ENCODE measurements around the gene RNU1-2. TPM values are rescaled to one million over a fixed set of nuclear protein-coding genes. Genes with fewer than 3 reads are reported as not detected.
A peak's percentile ranks its signal among the peaks of the same experiment; 100 is the strongest.
"Not testable (repeated sequence)": the region's sequence is repeated elsewhere in the genome, so short reads cannot be mapped to it uniquely, and the experiment has no call there.

RNU1-2 gene
- total RNA-seq, 1 experiment from 2014 or later = 1,678 TPM

GRCh38 chr1:16905110-16905867, 9.5 kb downstream of the RNU1-2 start:
- Mint-ChIP-seq H3K27me3 (ENCODE audit: unreplicated experiment) (no peaks in the 10 kb centered on the region), H3K9me3 (ENCODE audit: low read depth, unreplicated experiment) (no peaks in the 10 kb centered on the region), H3K27ac (ENCODE audit: unreplicated experiment) (no peak overlapping the region), H3K36me3 (ENCODE audit: insufficient read depth, unreplicated experiment) (peaks cover 7% of the 10 kb centered on the region), H3K4me1 (ENCODE audit: low read depth, unreplicated experiment) (no peaks in the 10 kb centered on the region), H3K4me3 (ENCODE audit: low read depth, unreplicated experiment) (no peak overlapping the region)
- BruUV-seq (replicated peaks) = TSS peak; percentile 95
- CTCF ChIA-PET = no interaction called here
- no peak for TF ChIP-seq CTCF (IDR thresholded peaks at IDR 0.05; ENCODE audit: unreplicated experiment)
- DNase-seq = no peak
- intact Hi-C loops (cut with micrococcal nuclease; ENCODE audit: unreplicated experiment) = no loop called here

- TF ChIP-seq CTCF (IDR thresholded peaks at IDR 0.05; ENCODE audit: unreplicated experiment) = no peak
- H3K4me1 Mint-ChIP-seq (ENCODE audit: low read depth, unreplicated experiment) = no peaks in the 10 kb centered on the region
- H3K9me3 Mint-ChIP-seq (ENCODE audit: low read depth, unreplicated experiment) = no peaks in the 10 kb centered on the region
- BruUV-seq (replicated peaks) = no TSS peak
- no peak overlapping the region for H3K27ac Mint-ChIP-seq (ENCODE audit: unreplicated experiment)
- H3K27me3 Mint-ChIP-seq (ENCODE audit: unreplicated experiment) = no peaks in the 10 kb centered on the region
- DNase-seq = no peak
- intact Hi-C loops (cut with micrococcal nuclease; ENCODE audit: unreplicated experiment) = no loop called here
- CTCF ChIA-PET = no interaction called here
- H3K36me3 Mint-ChIP-seq (ENCODE audit: insufficient read depth, unreplicated experiment) = peaks cover 7% of the 10 kb centered on the region
- H3K4me3 Mint-ChIP-seq (ENCODE audit: low read depth, unreplicated experiment) = no peak overlapping the region
Measured at GRCh38 chr1:16905868-16906702, 10.3 kb downstream of the RNU1-2 start.

- peaks cover 7% of the 10 kb centered on the region for H3K36me3 Mint-ChIP-seq (ENCODE audit: insufficient read depth, unreplicated experiment)
- H3K27ac Mint-ChIP-seq (ENCODE audit: unreplicated experiment) = no peak overlapping the region
- H3K4me3 Mint-ChIP-seq (ENCODE audit: low read depth, unreplicated experiment) = no peak overlapping the region
- DNase-seq = no peak
- H3K4me1 Mint-ChIP-seq (ENCODE audit: low read depth, unreplicated experiment) = no peaks in the 10 kb centered on the region
- H3K27me3 Mint-ChIP-seq (ENCODE audit: unreplicated experiment) = no peaks in the 10 kb centered on the region
- no TSS peak for BruUV-seq (replicated peaks)
- no peaks in the 10 kb centered on the region for H3K9me3 Mint-ChIP-seq (ENCODE audit: low read depth, unreplicated experiment)
- no peak for TF ChIP-seq CTCF (IDR thresholded peaks at IDR 0.05; ENCODE audit: unreplicated experiment)
- intact Hi-C loops (cut with micrococcal nuclease; ENCODE audit: unreplicated experiment) = no loop called here
- CTCF ChIA-PET = no interaction called here
Measured at GRCh38 chr1:16906873-16907272, 11.1 kb downstream of the RNU1-2 start.

GRCh38 chr1:16907870-16908758, 12.3 kb downstream of the RNU1-2 start:
- CTCF ChIA-PET = no interaction called here
- no peak for TF ChIP-seq CTCF (IDR thresholded peaks at IDR 0.05; ENCODE audit: unreplicated experiment)
- BruUV-seq (replicated peaks) = no TSS peak
- peaks cover 7% of the 10 kb centered on the region for H3K36me3 Mint-ChIP-seq (ENCODE audit: insufficient read depth, unreplicated experiment)
- no peak overlapping the region for H3K4me3 Mint-ChIP-seq (ENCODE audit: low read depth, unreplicated experiment)
- no peaks in the 10 kb centered on the region for H3K4me1 Mint-ChIP-seq (ENCODE audit: low read depth, unreplicated experiment)
- H3K27ac Mint-ChIP-seq (ENCODE audit: unreplicated experiment) = no peak overlapping the region
- no peaks in the 10 kb centered on the region for H3K9me3 Mint-ChIP-seq (ENCODE audit: low read depth, unreplicated experiment)
- intact Hi-C loops (cut with micrococcal nuclease; ENCODE audit: unreplicated experiment) = no loop called here
- DNase-seq = no peak
- no peaks in the 10 kb centered on the region for H3K27me3 Mint-ChIP-seq (ENCODE audit: unreplicated experiment)

- H3K27ac Mint-ChIP-seq (ENCODE audit: unreplicated experiment); H3K4me3 Mint-ChIP-seq (ENCODE audit: low read depth, unreplicated experiment): not testable (repeated sequence)
Measured at GRCh38 chr1:16911851-16912721, 16.3 kb downstream of the RNU1-2 start.

More at GRCh38 chr1:16911851-16912721, 16.3 kb downstream of the RNU1-2 start:
- H3K9me3 Mint-ChIP-seq (ENCODE audit: low read depth, unreplicated experiment); CTCF ChIA-PET; H3K27me3 Mint-ChIP-seq (ENCODE audit: unreplicated experiment); H3K36me3 Mint-ChIP-seq (ENCODE audit: insufficient read depth, unreplicated experiment); BruUV-seq (replicated peaks); H3K4me1 Mint-ChIP-seq (ENCODE audit: low read depth, unreplicated experiment); DNase-seq; intact Hi-C loops (cut with micrococcal nuclease; ENCODE audit: unreplicated experiment): not testable (repeated sequence)

Measured in Calu3 (cell line).